K562 (cell line): Measurements from ENCODE around the gene FREM3. TPM values are rescaled to one million over a fixed set of nuclear protein-coding genes. Genes with fewer than 3 reads are reported as not detected.

Source experiments
- ATAC-seq: fragments of 200-7000 bp; cut with Tn5 transposase; 3 replicates; pipeline ENCODE4 v1.9.1; 2020; ENCODE audit warnings: moderate library complexity
- BruUV-seq: library from RNA; stranded (reverse); fragments of 400-500 nt; replicated peaks from 2 replicates; lab custom pipeline; 2021; lab: Mats Ljungman, UMichigan
- CTCF ChIA-PET: fragments of 300-600 bp; formaldehyde crosslinking; extraction: SDS; loops from one replicate; lab custom pipeline; 2021; ENCODE audit warnings: low intra/inter-chr PET ratio; lab: Yijun Ruan, JAX
- POLR2A ChIA-PET: fragments of 300-600, 350-650 bp; sonication (Branson Sonifier 250); formaldehyde crosslinking; extraction: SDS; loops from one replicate; lab custom pipeline; 2021; ENCODE audit warnings: antibody characterized with exemption, inconsistent platforms; lab: Yijun Ruan, JAX
- DNase-seq, 4 experiments: peaks; one replicate each; pipeline versions ENCODE4 v3.0.0 to v3.0.0-alpha.2; 2011 to 2018; ENCODE audit warnings: low spot score in 3 of 4, mixed read lengths in 3 of 4; ENCODE audit errors: extremely low read depth in 1 of 4
- FAIRE-seq: peaks from 2 replicates; lab custom pipeline; 2011; peaks lifted over from hg19 to GRCh38; lab: Jason Lieb, UNC
- H2AFZ ChIP-seq: 2 replicates; pipeline ENCODE4 v1.6.0; 2011; ENCODE audit warnings: low read depth, low read length, control low read depth, inconsistent platforms
- H3K27ac ChIP-seq: fragments of 200-600 bp; 3 replicates; pipeline ENCODE4 v1.8.0; 2011; ENCODE audit warnings: low read depth, mild to moderate bottlenecking, control low read depth, inconsistent platforms, low read length, moderate library complexity, mixed read lengths; ENCODE audit errors: extremely low read depth
- H3K27me3 ChIP-seq, 2 experiments: fragments of 300-600 bp in 1 of 2; 2 replicates in 1 of 2; 3 replicates in 1 of 2; pipeline versions ENCODE4 v1.6.0 to v1.8.0; 2011; ENCODE audit warnings: inconsistent platforms in 2 of 2, low read length in 2 of 2, mild to moderate bottlenecking in 1 of 2, mixed read lengths in 1 of 2, moderate library complexity in 1 of 2; ENCODE audit not compliant: control insufficient read depth in 2 of 2, insufficient read depth in 2 of 2
- H3K36me3 ChIP-seq: fragments of 300-600 bp; 3 replicates; pipeline ENCODE4 v1.8.0; 2011; ENCODE audit warnings: mild to moderate bottlenecking, low read length, inconsistent platforms; ENCODE audit not compliant: control insufficient read depth, insufficient read depth
- H3K4me1 ChIP-seq, 2 experiments: fragments of 200-600 bp in 1 of 2; replicated peaks in 1 of 2; 2 replicates in 1 of 2; 3 replicates in 1 of 2; pipeline versions ENCODE4 v1.5.1 to v1.8.0; 2011; ENCODE audit warnings: inconsistent platforms in 2 of 2, low read length in 2 of 2, mild to moderate bottlenecking in 1 of 2, mixed read lengths in 1 of 2, moderate library complexity in 1 of 2; ENCODE audit not compliant: control insufficient read depth in 2 of 2, insufficient read depth in 2 of 2
- H3K4me2 ChIP-seq: 2 replicates; pipeline ENCODE4 v1.6.1; 2011; ENCODE audit warnings: low read length, control low read depth, inconsistent platforms, mixed read lengths; ENCODE audit not compliant: insufficient read depth
- H3K4me3 ChIP-seq: fragments of 200-600 bp; sonication (generic), shearing (Covaris generic); 2 replicates; pipeline ENCODE4 v1.5.1; 2016; ENCODE audit warnings: control low read depth, inconsistent platforms
- H3K79me2 ChIP-seq: fragments of 200-600 bp; 3 replicates; pipeline ENCODE4 v1.8.0; 2011; ENCODE audit warnings: low read length, inconsistent platforms; ENCODE audit not compliant: control insufficient read depth, insufficient read depth
- H3K9ac ChIP-seq, 2 experiments: 2 replicates each; pipeline versions ENCODE4 v1.6.0 to v1.6.1; 2011; ENCODE audit warnings: low read depth in 2 of 2, low read length in 2 of 2, control low read depth in 1 of 2, inconsistent platforms in 1 of 2, mild to moderate bottlenecking in 1 of 2, mixed read lengths in 1 of 2; ENCODE audit not compliant: insufficient read depth in 1 of 2
- H3K9me1 ChIP-seq: one replicate; pipeline ENCODE4 v1.6.0; 2011; ENCODE audit warnings: inconsistent platforms, mild to moderate bottlenecking, low read length, moderate library complexity; ENCODE audit not compliant: control insufficient read depth, insufficient read depth
- H3K9me3 ChIP-seq: replicated peaks from 2 replicates; pipeline ENCODE4 v1.5.1; 2011; ENCODE audit warnings: low read depth, low read length, inconsistent platforms; ENCODE audit not compliant: control insufficient read depth, insufficient read depth
- H4K20me1 ChIP-seq: replicated peaks from 2 replicates; pipeline ENCODE4 v1.6.1; 2011; ENCODE audit warnings: low read length, inconsistent platforms, mixed read lengths; ENCODE audit not compliant: control insufficient read depth, insufficient read depth
- CHD1 ChIP-seq: fragments of 200-600 bp; sonication (generic); IDR thresholded peaks from one replicate; pipeline ENCODE4 v1.6.1; 2012; ENCODE audit warnings: mild to moderate bottlenecking, moderate library complexity, low read length, inconsistent platforms
- CREB1 ChIP-seq, 2 experiments: sonication (generic) in 1 of 2; formaldehyde crosslinking in 1 of 2; IDR thresholded peaks; 2 replicates each; pipeline versions ENCODE4 v1.6.1 to v1.8.0; 2012 to 2022; ENCODE audit warnings: inconsistent platforms in 1 of 2, mild to moderate bottlenecking in 1 of 2, missing genetic modification reagents in 1 of 2, moderate library complexity in 1 of 2
- E2F5 ChIP-seq: sonication (generic); formaldehyde crosslinking; IDR thresholded peaks from 2 replicates; pipeline ENCODE4 v1.8.0; 2022; ENCODE audit warnings: mild to moderate bottlenecking, missing genetic modification reagents
- FOS ChIP-seq: IDR thresholded peaks from 3 replicates; pipeline ENCODE4 v1.6.1; 2011; ENCODE audit not compliant: insufficient read length; ENCODE audit errors: extremely low read depth
- HLTF ChIP-seq: fragments of 450-650 bp; IDR thresholded peaks from 2 replicates; pipeline ENCODE4 v1.6.1; 2016
- RFX5 ChIP-seq: IDR thresholded peaks from 2 replicates; pipeline ENCODE4 v1.6.1; 2011; ENCODE audit warnings: low read depth, mild to moderate bottlenecking, improper control_type of control experiment, low read length
- XRCC3 ChIP-seq: fragments of 450-650 bp; IDR thresholded peaks from 2 replicates; pipeline ENCODE4 v1.6.1; 2017; ENCODE audit warnings: mild to moderate bottlenecking, moderate library complexity
- ZNF583 ChIP-seq: fragments of 250-450 bp; sonication (Bioruptor Pico); IDR thresholded peaks from 2 replicates; pipeline ENCODE4 v1.4.0; 2020
- in situ Hi-C: fragments of 300-500 bp; cut with MboI; formaldehyde crosslinking; loops from 4 replicates; pipeline ENCODE4 v1.15.0; 2018; ENCODE audit warnings: inconsistent platforms, mixed read lengths
- intact Hi-C: fragments of 100-400 bp; cut with micrococcal nuclease; formaldehyde crosslinking; loops from 2 replicates; pipeline ENCODE4 v1.14.2; 2022
- polyA plus RNA-seq, 8 experiments: library from polyadenylated mRNA; depleted of rRNA in 4 of 8; stranded (reverse) in 5 of 8; unstranded in 3 of 8; fragments of >200 nt; fragmentation: Nextera tagmentation in 2 of 8; fragmentation: Illumina TruSeq in 1 of 8; extraction: Ambion mirVana in 2 of 8; extraction: Trizol in 1 of 8; gene quantifications; 2 replicates each; pipeline versions ENCODE4 v1.2.1 to v1.2.3, GENCODE V29; 2011 to 2014; ENCODE audit warnings: inconsistent platforms in 1 of 8, missing spikeins in 1 of 8
- total RNA-seq, 7 experiments: library from RNA; depleted of rRNA in 6 of 7; stranded (reverse); fragments of >200 nt in 6 of 7; fragmentation: Illumina TruSeq in 2 of 7; extraction: Trizol in 2 of 7; gene quantifications; 2 replicates each; pipeline versions ENCODE4 v1.2.1 to v1.2.3, GENCODE V29; 2011 to 2021; ENCODE audit warnings: low replicate concordance in 1 of 7

FREM3 gene
- total and polyA plus RNA-seq, 9 of the 15 experiments (the other 6 are each of a cell fraction or from before 2014, with no cell fraction given), result not detected

GRCh38 chr4:143598816-143599215, 101.7 kb downstream of the FREM3 start:
- in situ Hi-C loops, result no loop called here
- TF ChIP-seq CREB1 (IDR thresholded peaks at IDR 0.05), result no peak
- no peak for TF ChIP-seq CREB1 (CRISPR knock-in tag; IDR thresholded peaks at IDR 0.05)
- no peak for TF ChIP-seq XRCC3
- TF ChIP-seq RFX5, result no peak
- no peak for TF ChIP-seq CHD1
- no peak for TF ChIP-seq HLTF
- no peak for TF ChIP-seq ZNF583 (CRISPR knock-in tag)
- TF ChIP-seq FOS, result no peak
- TF ChIP-seq E2F5 (CRISPR knock-in tag), result no peak
- Histone ChIP-seq H3K4me1 (no peaks in the 10 kb centered on the region), H4K20me1 (no peaks in the 10 kb centered on the region), H3K9me1 (no peaks in the 10 kb centered on the region), H3K9ac (no peak overlapping the region), H2AFZ (no peak overlapping the region), H3K4me3 (no peak overlapping the region), H3K4me2 (no peak overlapping the region), H3K9me3 (no peaks in the 10 kb centered on the region), H3K36me3 (no peaks in the 10 kb centered on the region), H3K27me3 (no peaks in the 10 kb centered on the region; a peak in 1 of 5 replicates), H3K79me2 (no peaks in the 10 kb centered on the region), H3K27ac (no peak overlapping the region)
- intact Hi-C loops, result no loop called here
- ChIA-PET CTCF (no interaction called here), POLR2A (no interaction called here)
- BruUV-seq, result no TSS peak
- ATAC-seq (no peak), FAIRE-seq (no peak), DNase-seq (no peak)
